ENCODE data around the gene NHS.
"Not testable (repeated sequence)": the region's sequence is repeated elsewhere in the genome, so short reads cannot be mapped to it uniquely, and the experiment has no call there.

The NHS gene

DNA sequence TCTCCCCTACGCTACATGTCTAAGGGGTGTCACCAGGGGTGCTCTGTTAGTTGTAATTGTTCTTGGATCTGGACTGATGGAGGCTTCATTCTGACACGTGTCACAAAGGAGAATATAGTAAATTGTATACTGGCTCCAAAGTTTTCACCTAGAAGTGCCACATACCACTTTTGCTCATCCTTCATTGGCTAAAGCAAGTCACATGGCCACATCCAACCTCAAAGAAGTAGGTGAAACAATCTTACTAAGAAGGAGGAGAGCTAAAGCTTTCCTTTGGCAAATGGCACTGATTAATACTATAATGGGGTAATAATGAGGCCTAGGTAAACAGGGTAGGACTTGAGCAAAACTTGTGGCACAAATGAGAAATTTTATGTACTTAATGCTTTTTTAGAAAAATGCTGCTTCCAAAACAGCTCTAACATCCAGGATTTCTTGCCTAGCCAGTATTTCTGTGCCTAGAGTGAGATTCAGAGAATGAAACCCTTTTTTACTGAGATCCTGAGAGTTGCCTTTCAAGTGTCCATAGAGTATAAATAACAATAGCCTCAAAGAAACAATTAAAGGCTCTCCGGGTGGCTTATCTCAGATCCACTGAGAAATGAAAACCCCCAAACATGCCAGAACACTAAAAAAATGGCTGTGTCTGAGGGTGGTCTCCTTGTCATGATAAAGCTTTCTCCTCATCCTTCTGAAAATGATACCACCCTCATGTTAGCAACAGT, 34.7 kb downstream of the NHS start:
- DNase-seq, result no peak

DNA sequence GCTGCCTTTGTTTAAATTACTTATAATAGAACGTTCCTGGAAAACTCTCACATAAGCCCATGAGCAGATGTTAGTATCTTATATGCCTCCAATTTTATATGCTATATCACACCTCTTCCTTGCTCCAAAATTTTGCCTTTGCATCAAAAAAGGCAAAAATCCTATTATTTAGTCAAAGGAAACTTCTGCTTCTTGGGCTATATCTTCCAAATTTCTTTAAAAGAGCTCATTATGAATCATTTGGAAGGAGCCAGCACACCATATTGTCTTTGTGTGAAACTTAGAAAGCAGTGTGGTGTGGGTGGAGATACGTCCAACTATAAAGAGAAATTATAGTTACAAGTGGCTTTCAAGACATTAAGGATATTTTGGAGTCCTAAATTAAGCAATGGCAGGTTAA, 35.7 kb downstream of the NHS start:
- DNase-seq, result no peak

DNA sequence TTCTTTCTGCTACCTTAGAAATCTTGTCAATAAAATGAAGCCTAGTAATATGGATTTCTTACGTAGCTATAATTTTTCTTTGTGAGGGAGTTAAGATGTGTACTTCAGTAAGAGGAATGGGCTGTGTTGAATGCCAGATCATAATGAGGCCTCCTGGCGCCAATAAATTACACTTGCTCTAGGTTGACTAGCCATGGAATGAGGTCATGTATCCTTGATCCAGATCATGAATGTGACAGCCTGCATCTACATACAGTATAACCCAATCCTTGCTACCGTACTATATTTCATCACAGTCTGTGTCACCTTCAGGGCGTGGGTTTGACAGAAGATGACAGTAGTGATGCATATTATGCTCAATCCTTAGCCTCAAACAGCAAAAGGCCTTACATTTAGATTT, 36.2 kb downstream of the NHS start:
- no peak for DNase-seq

DNA sequence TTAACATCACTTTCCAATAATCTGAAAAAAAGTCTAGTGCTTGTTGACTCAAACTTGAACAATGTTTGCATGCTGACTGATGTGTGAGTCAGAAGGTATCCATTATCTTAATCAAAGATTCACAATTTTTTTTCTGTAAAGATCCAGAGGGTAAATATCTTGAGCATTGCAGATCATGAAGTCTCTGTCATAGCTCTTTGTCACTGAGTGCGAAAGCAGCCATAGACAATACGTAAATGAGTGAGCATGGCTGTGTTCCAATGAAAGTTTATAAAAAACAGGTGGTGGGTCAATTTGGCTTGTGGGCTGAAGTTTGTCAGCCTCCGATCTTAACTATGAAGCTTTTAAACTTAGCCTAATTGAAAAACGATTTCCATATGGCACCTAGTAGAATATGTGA, 37.7 kb downstream of the NHS start:
- no peak for DNase-seq

DNA sequence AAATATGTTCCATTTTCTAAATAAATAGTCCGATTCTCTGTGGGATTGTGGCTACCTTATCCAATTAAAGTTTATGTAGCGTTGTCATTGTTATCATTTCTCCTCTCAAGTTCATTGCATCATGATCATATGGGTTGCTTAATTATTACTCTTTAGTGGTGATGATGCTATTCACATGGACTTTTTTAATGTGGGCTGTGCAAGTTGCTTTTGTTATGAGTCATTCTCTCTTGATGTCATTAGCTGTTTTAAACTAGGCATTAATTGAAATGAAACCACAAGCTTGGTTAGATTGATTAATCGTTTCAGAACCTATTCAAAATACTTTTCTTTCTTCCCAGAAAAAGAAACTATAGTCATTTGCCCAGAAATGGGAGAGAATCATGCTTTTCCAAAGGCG, 38.2 kb downstream of the NHS start:
- DNase-seq, result no peak

DNA sequence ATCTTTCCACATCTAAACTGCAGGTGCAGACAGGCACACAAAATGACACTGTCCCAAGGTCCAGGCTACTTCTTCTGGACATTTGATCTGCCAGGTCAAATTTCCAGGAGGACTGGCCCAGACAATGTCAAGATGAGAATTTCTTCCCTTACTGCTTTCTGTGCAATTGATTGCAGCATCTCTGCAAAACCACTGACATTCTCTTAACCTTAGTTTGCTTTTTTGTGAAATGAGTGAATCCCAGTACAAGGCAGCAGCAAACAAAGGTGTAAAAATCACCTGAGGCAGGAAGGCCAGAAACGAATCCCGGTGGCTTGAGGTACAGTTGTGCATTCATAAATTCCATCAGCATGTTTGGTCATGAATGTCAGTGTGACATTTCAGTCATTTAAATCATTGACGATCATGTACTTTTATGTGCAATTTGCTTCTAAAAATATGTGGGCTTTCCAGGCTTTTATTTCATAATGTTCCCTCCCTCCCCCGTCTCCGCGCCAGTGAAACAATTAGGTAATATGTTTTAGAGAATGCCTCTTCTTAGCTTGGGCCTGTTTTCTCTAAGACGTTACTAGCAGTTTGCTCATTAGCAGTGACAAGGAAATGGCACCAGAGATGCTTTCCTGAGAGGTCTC, 39.1 kb downstream of the NHS start:
- no peak for DNase-seq

DNA sequence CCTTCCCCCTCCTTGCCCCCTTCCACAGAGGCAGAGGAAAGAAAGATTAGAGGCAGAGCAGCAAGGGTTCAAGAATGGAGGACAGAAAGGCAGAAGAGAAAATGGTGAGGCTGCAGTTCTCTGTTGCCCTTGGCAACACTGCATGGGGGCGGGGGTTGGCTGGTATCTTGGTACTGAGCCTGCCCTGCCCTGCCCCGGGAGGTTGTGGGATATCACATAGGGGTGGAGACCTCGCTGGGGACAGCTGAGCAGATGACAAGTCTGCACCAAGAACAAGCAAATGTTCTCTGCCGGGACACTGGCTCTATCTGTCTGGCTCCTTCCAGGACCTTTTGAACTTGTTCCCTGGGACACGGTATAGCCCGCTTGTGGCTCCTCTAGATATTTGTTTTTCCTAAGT, 39.8 kb downstream of the NHS start:
- DNase-seq, result no peak

DNA sequence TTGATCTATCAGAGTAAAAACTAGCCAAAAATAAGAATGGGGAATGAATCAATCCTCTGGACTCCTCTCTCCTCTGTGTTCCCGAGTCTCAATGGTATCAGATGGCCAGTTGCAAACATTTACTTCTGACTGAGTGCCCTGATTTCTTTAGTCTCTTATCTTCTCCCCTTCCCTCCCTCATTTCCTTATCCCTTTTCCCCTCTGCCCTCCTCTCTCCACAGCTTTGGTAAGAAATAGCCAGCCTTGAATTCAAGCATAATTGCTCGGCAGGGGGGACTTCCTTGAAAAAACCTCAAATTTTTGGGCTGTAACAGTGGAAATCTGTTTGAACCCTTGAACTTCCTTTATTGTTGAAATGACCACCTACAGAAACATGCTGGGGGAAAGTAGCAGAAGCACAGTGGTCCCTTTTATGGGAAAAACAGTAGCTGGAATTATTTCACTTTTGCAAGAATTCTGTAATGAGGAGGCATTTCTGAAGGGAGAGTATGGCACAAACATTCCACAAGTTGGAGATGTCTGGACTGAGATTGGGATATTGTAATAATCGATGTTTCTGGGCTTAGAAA, 40.3 kb downstream of the NHS start:
- no peak for DNase-seq

DNA sequence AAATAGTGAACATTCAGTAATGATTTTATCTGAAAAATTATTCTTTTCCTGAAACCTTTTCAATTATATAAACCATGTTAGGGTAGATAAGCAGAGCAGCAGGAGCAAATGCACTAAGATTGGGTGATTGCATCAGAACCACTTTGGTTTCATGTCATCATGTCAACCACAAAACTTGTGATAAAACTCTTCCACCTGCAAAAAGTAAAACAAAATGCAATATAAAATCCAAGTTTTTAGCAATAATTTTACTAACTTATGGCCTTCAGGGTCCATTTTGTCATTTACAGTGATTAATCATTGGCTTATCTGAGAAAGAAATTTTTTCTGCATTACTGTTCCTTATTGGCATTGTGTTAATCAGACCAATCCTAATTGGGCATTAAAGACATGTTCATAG, 42.4 kb downstream of the NHS start:
- DNase-seq, result no peak

DNA sequence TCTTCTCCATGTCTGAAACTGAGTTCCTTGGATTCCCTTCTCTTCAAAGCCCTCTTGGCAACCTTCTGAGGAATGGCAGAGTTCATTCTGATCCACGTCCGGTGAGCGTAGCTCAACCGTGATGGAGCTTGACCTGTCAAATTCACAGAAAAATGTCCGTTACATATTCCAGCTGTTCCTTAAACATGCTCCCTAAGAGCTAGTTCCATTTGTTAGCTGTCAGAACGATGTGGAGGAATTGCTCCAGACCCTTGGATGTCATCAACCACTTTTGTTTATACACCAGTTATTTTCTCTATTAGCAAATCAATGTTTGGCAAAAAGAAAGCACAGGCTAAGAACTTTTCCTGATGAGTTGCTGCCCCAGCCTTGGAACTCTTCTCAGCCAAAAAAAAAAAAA, 50.1 kb downstream of the NHS start:
- no peak for DNase-seq

DNA sequence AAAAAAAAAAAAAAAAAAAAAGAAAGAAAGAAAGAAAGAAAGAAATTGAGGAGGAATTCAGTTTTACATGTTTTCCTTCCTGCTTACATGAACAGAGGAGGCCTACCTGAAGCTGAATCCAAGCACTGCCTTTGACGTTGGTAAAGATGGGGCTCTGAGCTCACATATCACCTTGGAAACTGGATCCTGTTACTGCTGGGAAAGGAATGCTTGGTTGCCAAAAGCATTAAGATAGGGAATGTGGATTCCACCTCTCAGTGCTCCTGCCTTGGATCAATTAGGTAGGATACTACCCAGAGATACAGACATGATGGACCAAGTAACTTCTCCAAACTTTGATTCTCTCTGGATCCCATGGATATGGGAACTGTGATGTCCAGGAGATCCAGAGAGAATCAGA, 50.6 kb downstream of the NHS start:
- no peak for DNase-seq

DNA sequence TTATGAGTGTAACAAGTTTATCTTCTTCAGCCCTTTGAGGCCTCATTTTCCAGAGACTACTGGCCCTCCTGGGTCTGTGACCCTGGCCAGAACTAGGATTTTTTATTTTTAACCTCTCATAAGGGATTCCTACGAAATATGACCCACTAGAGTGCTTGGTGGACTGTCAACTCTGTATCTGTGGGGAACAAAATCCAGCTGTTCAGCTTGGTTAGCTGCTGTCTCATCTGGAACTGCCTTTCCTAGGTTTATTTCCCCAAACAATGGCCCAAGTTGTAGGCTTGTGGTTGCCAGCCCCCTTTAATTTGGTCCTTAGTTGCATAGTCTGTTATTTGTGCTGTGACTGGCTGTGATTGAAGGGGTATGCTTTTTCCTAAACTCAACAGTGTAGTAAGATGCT, 56.2 kb downstream of the NHS start:
- DNase-seq, result no peak

DNA sequence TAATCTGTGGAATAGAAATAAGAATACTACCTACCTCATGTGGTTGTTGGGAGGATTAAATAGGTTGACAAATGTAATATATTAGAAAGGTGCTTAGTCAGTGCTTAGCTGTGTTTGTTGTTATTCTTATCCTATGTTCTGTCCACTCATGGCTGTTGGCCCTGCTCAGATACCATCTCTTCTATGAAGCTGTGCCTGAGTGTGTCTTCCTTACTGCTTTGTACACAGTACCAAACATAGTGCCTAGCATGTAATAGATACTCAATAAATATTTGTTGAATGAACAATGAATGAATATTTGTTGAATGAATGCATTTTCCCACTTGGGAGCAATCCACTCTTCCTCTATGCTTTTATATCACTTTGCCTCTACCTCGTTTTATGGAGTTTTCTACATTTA, 57.2 kb downstream of the NHS start:
- no peak for DNase-seq

DNA sequence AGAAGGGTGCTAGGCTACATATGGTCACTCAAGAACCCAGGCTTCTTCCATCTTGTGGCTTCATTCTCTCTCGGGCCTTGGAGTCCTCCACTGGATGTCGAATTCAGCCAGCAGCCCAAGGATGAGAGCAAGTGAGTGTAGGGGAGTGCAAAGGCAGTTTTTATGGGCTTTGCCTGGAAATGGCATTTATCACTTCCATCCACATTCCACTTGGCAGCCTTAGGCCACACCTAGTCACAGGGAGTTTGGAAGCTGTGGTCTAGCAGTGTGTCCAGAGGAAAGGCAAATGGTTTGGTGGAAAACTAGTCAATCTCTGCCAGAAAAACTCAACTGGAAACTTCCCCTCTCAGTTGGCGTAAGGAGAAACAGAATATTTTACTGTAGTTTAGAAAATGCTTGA, 59.0 kb downstream of the NHS start:
- no peak for DNase-seq

DNA sequence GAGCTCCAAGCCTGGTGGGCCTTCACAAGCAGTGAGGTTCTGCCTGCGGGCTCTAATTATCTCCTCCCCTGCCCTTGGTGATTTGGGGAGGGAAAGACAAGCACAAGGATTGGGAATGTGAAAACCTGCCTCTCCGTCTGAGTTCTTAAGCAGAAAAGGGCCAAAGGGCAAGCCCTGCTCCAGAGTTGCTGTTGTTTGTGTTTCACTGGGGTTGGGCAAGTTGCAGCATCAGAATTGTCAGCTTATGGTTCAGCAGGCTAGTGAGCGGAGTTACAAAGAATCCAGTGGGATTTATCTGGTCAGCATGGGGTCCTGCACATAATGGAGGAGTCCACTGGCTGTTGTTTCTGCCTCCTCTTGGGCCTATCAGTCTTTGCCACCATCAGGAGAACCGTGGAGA, 60.5 kb downstream of the NHS start:
- DNase-seq, result no peak

DNA sequence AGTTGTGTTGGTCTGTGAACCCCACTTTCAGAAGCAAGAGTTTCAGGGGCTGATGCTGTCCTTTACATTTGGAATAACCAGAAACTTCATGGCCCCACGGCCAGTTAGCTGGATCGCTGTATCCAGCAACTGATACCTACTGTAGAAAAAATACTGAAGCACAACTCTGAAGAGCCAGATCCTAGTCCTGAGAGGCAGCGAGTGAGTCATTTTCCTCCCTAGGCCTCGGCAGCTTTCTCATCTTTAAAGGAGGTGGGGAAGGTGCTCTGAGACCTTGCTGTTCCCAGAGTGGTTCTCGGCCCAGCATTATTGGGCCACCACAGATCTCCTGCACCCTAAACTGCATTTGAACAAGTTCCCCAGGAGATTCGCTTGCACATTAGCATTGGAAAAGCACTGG, 63.2 kb downstream of the NHS start:
- no peak for DNase-seq

DNA sequence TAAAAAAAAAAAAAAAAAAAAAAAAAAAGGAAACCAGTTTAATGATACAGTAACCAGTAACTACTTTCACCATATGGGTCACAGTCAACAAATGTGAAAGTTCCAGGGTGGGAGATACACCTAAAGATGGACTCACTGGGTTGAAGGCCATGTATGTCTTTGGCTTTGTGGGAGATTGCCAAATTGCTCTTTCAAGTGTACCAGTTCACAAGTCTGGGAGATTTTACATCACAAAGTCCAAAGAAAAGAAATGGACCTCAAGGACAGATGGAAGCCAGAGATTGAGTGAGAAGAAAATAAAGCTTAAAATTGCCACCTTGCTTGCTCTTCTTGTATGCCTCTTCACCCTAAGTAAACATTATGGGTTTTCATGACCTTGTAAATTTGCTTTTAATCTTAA, 65.3 kb downstream of the NHS start:
- DNase-seq, result no peak

DNA sequence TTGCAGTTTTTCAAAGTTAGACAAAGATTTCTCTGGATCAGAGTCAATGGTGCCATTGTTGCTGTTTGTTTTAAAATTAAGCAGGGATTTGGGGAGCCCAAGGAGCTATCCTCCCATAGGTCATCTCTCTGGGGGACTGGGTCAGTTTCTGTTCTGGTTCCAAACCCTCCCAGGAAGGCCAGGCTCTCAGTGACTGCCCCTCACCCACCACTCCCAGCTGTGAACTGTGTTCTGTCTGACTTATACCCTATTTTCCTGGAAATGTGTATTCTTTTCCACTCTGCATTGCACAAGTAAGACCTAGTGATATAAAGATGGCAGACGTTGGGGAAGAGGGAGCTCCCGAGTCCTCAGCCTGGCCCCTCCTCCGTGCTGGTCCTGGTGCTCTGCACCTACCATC, 65.8 kb downstream of the NHS start:
- no peak for DNase-seq

DNA sequence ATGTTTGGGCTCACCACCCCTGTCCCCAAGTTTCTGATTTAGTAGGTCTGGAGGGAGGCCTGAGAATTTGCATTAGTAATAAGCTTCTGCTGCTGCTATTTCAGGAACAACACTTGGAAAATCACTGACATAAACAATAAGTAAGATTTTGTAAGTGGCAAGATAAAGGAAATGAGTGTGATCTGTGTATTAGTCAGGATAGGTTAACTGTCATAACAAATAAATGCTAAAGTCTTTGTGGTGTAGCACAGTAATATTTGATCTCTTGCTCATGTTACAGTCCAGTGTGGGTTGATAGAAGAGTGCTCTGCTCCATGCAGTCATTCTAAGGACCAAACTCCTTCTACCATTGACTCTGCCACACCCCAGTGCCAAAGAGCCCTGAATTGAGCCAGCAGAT, 67.0 kb downstream of the NHS start:
- DNase-seq, result no peak

DNA sequence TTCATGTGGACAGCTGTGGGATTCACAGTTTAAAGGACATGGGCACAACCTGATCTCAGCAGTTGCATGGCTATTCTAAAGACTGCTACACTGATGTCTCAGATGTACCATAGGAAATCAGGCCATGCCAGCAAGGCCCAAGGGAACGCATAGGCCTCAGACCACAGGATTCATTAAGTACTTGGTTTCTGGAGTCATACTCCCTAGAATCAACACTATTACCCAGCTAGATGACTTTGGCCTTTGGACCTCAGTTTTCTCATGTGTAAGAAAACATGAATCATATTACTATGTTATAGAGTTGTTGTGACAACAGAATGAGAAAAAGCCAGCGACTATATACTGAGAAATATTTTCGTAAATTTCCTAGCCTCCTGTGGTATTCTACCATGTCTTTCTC, 67.9 kb downstream of the NHS start:
- DNase-seq, result no peak

DNA sequence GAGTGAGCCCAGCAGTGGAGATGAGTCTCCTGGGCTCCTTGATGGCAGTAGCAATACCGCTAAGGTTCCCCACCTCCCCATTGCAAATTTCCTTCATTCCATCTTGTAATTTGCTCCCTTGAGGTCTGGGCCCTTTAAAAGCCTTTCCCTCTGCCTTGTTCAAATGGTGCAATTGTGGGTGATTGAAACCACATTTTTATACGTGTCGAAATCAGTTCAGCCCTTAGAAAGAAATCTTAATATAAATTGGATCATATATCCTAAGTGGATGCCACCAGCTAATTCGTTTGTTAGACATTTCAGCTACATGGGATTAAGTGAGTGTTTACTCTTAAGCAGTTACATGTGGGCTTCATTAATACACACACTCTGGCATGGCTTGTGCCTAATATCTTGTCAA, 68.6 kb downstream of the NHS start:
- no peak for DNase-seq

DNA sequence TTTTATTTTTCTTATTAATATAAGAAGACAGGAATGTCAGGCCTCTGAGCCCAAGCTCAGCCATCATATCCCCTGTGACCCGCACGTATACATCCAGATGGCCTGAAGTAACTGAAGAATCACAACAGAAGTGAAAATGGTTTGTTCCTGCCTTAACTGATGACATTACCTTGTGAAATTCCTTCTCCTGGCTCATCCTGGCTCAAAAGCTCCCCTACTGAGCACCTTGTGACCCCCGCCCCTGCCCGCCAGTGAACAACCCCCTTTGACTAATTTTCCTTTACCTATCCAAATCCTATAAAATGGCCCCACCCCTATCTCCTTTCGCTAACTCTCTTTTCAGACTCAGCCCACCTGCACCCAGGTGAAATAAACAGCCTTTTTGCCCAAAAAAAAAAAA, 71.3 kb downstream of the NHS start:
- DNase-seq, result not testable (repeated sequence)

DNA sequence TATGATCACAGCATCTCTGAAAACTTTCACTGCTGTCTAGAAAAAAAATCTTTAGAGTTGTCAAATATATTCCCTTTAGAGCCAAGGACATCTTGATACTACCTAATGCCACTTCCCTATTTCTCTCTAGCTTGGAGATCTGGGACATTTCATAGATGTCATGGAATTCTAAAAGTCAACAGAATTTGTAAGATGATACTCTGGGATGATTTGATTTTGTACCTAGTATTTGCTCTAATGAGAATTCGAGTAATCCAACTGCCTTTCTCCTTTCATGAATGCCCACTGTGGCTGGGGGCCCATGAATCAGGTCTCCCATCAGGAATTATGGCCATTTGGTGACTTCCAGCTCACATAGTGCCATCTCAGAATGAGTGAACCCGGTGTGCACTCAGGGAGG, 73.2 kb downstream of the NHS start:
- DNase-seq, result no peak

DNA sequence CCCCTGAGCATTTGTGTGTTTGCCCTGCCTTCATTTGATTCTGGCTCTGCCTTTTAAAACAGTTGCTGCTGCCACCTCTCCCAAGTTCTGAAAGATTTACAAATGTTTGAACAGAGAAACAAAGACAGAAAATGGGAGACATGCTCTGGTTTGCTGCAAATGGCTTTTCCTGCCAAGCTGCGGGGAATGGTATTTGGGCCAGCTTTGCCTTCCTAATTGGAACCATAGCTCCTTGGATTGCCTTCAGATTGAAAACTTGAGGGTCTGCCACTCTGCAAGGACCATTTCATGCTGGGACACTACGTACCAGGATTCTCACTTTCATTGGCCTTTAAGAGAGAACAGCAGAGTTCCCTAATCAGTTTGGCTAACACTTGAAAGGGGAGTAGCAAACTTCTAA, 74.9 kb downstream of the NHS start:
- DNase-seq, result no peak

DNA sequence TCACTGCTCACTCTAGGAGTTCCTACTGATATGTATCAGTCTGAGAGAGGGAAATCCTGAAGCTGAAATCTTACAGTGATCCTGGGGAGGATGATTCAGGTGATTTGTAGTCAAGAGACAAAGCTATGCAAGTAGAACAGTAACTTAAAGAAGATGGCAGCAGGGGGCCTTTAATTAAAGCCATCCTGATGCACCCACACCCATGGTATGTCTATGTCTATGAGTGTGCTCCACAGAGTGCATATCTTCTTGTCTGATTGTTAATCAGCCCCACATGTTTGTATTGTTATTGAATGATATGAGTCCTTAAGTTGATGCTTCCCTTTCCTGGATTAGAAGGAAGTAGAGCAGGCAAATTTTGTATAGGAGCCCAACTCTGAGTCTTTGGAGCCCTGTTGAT, 78.8 kb downstream of the NHS start:
- DNase-seq, result no peak

All from activated CD4-positive, alpha-beta T cell treated with anti-CD3 and anti-CD28 coated beads, Interleukin-2, amount 50 U/mL, for 4 hours (primary cell).